Endothelial cell of umbilical vein (primary cell): ENCODE results near the gene SLC30A7. TPM values are rescaled to one million over a fixed set of nuclear protein-coding genes. Genes with fewer than 3 reads are reported as not detected.

ENCODE experiments used
- BruUV-seq: library from RNA; stranded (reverse); fragments of 400-500 nt; replicated peaks from 2 replicates; lab custom pipeline; 2021; lab: Mats Ljungman, UMichigan
- CTCF ChIA-PET: fragments of 300-600, 350-600 bp; sonication (Branson Sonifier 250); formaldehyde crosslinking; loops from one replicate; lab custom pipeline; 2021; ENCODE audit warnings: antibody characterized with exemption, inconsistent platforms; lab: Charles Lee
- POLR2A ChIA-PET: fragments of 300-600, 350-600 bp; sonication (Branson Sonifier 250); formaldehyde crosslinking; loops from one replicate; lab custom pipeline; 2021; ENCODE audit warnings: antibody characterized with exemption, inconsistent platforms; lab: Charles Lee
- DNase-seq: peaks from one replicate; pipeline ENCODE4 v3.0.0-alpha.2; 2011; ENCODE audit warnings: low read depth, low spot score
- FAIRE-seq: peaks from 2 replicates; lab custom pipeline; 2011; peaks lifted over from hg19 to GRCh38; lab: Jason Lieb, UNC
- H2AFZ ChIP-seq: 2 replicates; pipeline ENCODE4 v1.6.0; 2012; ENCODE audit warnings: low read depth, low read length, control low read depth, inconsistent platforms
- H3K27ac ChIP-seq: 2 replicates; pipeline ENCODE4 v1.5.1; 2011; ENCODE audit warnings: low read depth, mild to moderate bottlenecking, control low read depth, low read length, moderate library complexity; ENCODE audit not compliant: insufficient read depth
- H3K27me3 ChIP-seq, 2 experiments: 2 replicates each; pipeline versions ENCODE4 v1.6.0 to v1.6.1; 2011; ENCODE audit warnings: low read length in 2 of 2, mixed read lengths in 1 of 2; ENCODE audit not compliant: control insufficient read depth in 2 of 2, insufficient read depth in 2 of 2
- H3K36me3 ChIP-seq, 2 experiments: 2 replicates in 1 of 2; 3 replicates in 1 of 2; pipeline ENCODE4 v1.5.1; 2011; ENCODE audit warnings: low read length in 2 of 2, mild to moderate bottlenecking in 1 of 2, moderate library complexity in 1 of 2; ENCODE audit not compliant: control insufficient read depth in 2 of 2, insufficient read depth in 2 of 2; ENCODE audit errors: extremely low read depth in 1 of 2
- H3K4me1 ChIP-seq: 3 replicates; pipeline ENCODE4 v1.5.1; 2011; ENCODE audit warnings: mild to moderate bottlenecking, low read length; ENCODE audit not compliant: control insufficient read depth, insufficient read depth; ENCODE audit errors: extremely low read depth
- H3K4me2 ChIP-seq: 2 replicates; pipeline ENCODE4 v1.6.1; 2011; ENCODE audit warnings: low read length, control low read depth, mixed read lengths; ENCODE audit not compliant: insufficient read depth
- H3K4me3 ChIP-seq, 3 experiments: fragments of 200-600 bp in 1 of 3; sonication (generic), shearing (Covaris generic) in 1 of 3; replicated peaks in 1 of 3; 2 replicates each; pipeline ENCODE4 v1.5.1; 2011 to 2016; ENCODE audit warnings: control low read depth in 3 of 3, low read length in 3 of 3, mild to moderate bottlenecking in 2 of 3, inconsistent platforms in 1 of 3, low read depth in 1 of 3, moderate library complexity in 1 of 3; ENCODE audit not compliant: insufficient read depth in 1 of 3
- H3K79me2 ChIP-seq: 2 replicates; pipeline ENCODE4 v1.6.0; 2012; ENCODE audit warnings: low read length, inconsistent platforms; ENCODE audit not compliant: control insufficient read depth, insufficient read depth
- H3K9ac ChIP-seq: replicated peaks from 2 replicates; pipeline ENCODE3; 2011; ENCODE audit warnings: low read length, control low read depth; ENCODE audit not compliant: insufficient read depth; ENCODE audit errors: extremely low read depth
- H3K9me1 ChIP-seq: replicated peaks from 3 replicates; pipeline ENCODE4 v1.6.0; 2011; ENCODE audit warnings: mild to moderate bottlenecking, low read length; ENCODE audit not compliant: control insufficient read depth, insufficient read depth; ENCODE audit errors: extremely low read depth
- H3K9me3 ChIP-seq: replicated peaks from 2 replicates; pipeline ENCODE4 v1.5.1; 2012; ENCODE audit warnings: low read length, inconsistent platforms; ENCODE audit not compliant: control insufficient read depth, insufficient read depth
- H4K20me1 ChIP-seq: replicated peaks from 2 replicates; pipeline ENCODE3; 2011; ENCODE audit warnings: mild to moderate bottlenecking, low read length; ENCODE audit not compliant: control insufficient read depth, insufficient read depth; ENCODE audit errors: extremely low read depth
- CTCF ChIP-seq, 2 donors: IDR thresholded peaks; 1 replicate in 1 of 2; 2 replicates in 1 of 2; pipeline ENCODE4 v1.5.1; 2011; ENCODE audit warnings: low read length in 2 of 2, mild to moderate bottlenecking in 2 of 2, moderate library complexity in 2 of 2, control low read depth in 1 of 2, inconsistent platforms in 1 of 2, low read depth in 1 of 2; ENCODE audit not compliant: insufficient read depth in 1 of 2; ENCODE audit errors: extremely low read depth in 1 of 2
- EZH2 ChIP-seq: IDR thresholded peaks from 2 replicates; pipeline ENCODE4 v1.6.1; 2012; ENCODE audit warnings: borderline replicate concordance, low read depth, mild to moderate bottlenecking, moderate library complexity, low read length, inconsistent platforms; ENCODE audit not compliant: severe bottlenecking
- FOS ChIP-seq: IDR thresholded peaks from 2 replicates; pipeline ENCODE4 v1.6.1; 2011; ENCODE audit warnings: mild to moderate bottlenecking, low read length, moderate library complexity, borderline replicate concordance; ENCODE audit not compliant: insufficient read depth
- GATA2 ChIP-seq: IDR thresholded peaks from 2 replicates; pipeline ENCODE4 v1.7.0; 2011; ENCODE audit warnings: low read depth, mild to moderate bottlenecking, moderate library complexity, mixed read lengths, low read length; ENCODE audit not compliant: insufficient read length, insufficient read depth
- JUN ChIP-seq: IDR thresholded peaks from 2 replicates; pipeline ENCODE4 v1.6.1; 2011; ENCODE audit warnings: borderline replicate concordance, low read depth; ENCODE audit not compliant: insufficient read length, insufficient read depth
- MAX ChIP-seq: IDR thresholded peaks from 2 replicates; pipeline ENCODE4 v1.6.1; 2011; ENCODE audit not compliant: insufficient read depth, insufficient read length
- MYC ChIP-seq: IDR thresholded peaks from one replicate; pipeline ENCODE4 v1.6.1; 2011; ENCODE audit warnings: mild to moderate bottlenecking, low read depth, low read length
- POLR2A ChIP-seq: IDR thresholded peaks from 2 replicates; pipeline ENCODE4 v1.6.1; 2012; ENCODE audit warnings: low read depth, mild to moderate bottlenecking, control low read depth, low read length
- POLR2AphosphoS5 ChIP-seq: IDR thresholded peaks from 2 replicates; pipeline ENCODE4 v1.6.1; 2012; ENCODE audit warnings: low read depth, mild to moderate bottlenecking, control low read depth, low read length, moderate library complexity; ENCODE audit not compliant: insufficient read depth
- dilution Hi-C: fragments of 300-500 bp; cut with MboI; formaldehyde crosslinking; loops from one replicate; pipeline ENCODE4 v1.15.0; 2019; ENCODE audit warnings: low sequenced_read_pairs; ENCODE audit not compliant: extremely low pct_ligation_motif_present
- intact Hi-C: fragments of 100-400 bp; cut with micrococcal nuclease; formaldehyde crosslinking; loops from one replicate; pipeline ENCODE4 v1.10.0; 2022
- polyA plus RNA-seq, 4 experiments: library from polyadenylated mRNA; depleted of rRNA in 3 of 4; stranded (reverse) in 3 of 4; unstranded in 1 of 4; fragments of >200 nt; gene quantifications; 2 replicates each; pipeline versions ENCODE4 v1.2.1 to v1.2.3, GENCODE V29; 2011 to 2012; ENCODE audit warnings: missing spikeins in 1 of 4
- total RNA-seq: library from RNA; stranded (reverse); gene quantifications from 2 replicates; pipeline ENCODE4 v1.2.3, GENCODE V29; 2021

Gene SLC30A7
- total and polyA plus RNA-seq, 2 donors (not counting 3 experiments of a cell fraction or from before 2014, with no cell fraction given): 9.3 to 38.6 TPM

- Histone ChIP-seq H3K9ac (no peak overlapping the region), H3K9me1 (no peaks in the 10 kb centered on the region), H3K9me3 (no peaks in the 10 kb centered on the region), H4K20me1 (no peaks in the 10 kb centered on the region), H3K4me2 (no peak overlapping the region), H3K27me3 (no peaks in the 10 kb centered on the region), H2AFZ (no peak overlapping the region), H3K36me3 (peaks cover 3 to 25% of the 10 kb centered on the region in 2 experiments), H3K27ac (no peak overlapping the region), H3K4me1 (no peaks in the 10 kb centered on the region), H3K4me3 (no peak overlapping the region), H3K79me2 (peaks cover 2% of the 10 kb centered on the region)
- FAIRE-seq: no peak
- dilution Hi-C loops (loop anchor here (25.0 kb wide), 1 partner anchor 400 kb away; no protein-coding TSS in a partner anchor), intact Hi-C loops (no loop called here)
- POLR2A ChIA-PET: no interaction called here
- BruUV-seq: no TSS peak
- TF ChIP-seq CTCF (IDR thresholded peaks at IDR 0.05; ENCODE audit: extremely low read depth in 1 of 2, insufficient read depth in 1 of 2, low read depth in 1 of 2, low read length in 2 of 2) (no peak), EZH2 (no peak), FOS (no peak), MAX (no peak), POLR2A (no peak), POLR2AphosphoS5 (no peak), MYC (no peak), GATA2 (no peak), JUN (no peak)
- CTCF ChIA-PET: no interaction called here
- DNase-seq: no peak
Observed at GRCh38 chr1:100912019-100912418, 16.1 kb downstream of the SLC30A7 start.
